Stimulated activated effector memory CD8-positive, alpha-beta T cell treated with anti-CD3 and anti-CD28 coated beads, Interleukin-12 subunit alpha, Interleukin-12 subunit beta, amount 100 ng/mL, for 72 hours (primary cell): Measurements from ENCODE around the gene P2RY14.

ENCODE experiments used
- ATAC-seq: fragments of 150-1000 bp; cut with Tn5 transposase; 2 replicates; pipeline ENCODE4 v1.10.0; 2021
- DNase-seq, 2 donors: peaks; one replicate each; pipeline ENCODE4 v3.0.0; 2021 to 2022; ENCODE audit warnings: low spot score in 2 of 2
- H3K27ac Mint-ChIP-seq: one replicate; pipeline ENCODE4 v1.8.0; 2022; ENCODE audit warnings: mild to moderate bottlenecking, mixed read lengths
- H3K36me3 Mint-ChIP-seq: one replicate; pipeline ENCODE4 v1.8.0; 2022; ENCODE audit warnings: mild to moderate bottlenecking, mixed read lengths
- H3K4me1 Mint-ChIP-seq: one replicate; pipeline ENCODE4 v1.8.0; 2022; ENCODE audit warnings: mixed read lengths
- H3K4me3 Mint-ChIP-seq: one replicate; pipeline ENCODE4 v1.8.0; 2022; ENCODE audit warnings: mild to moderate bottlenecking, mixed read lengths
- H3K9me3 Mint-ChIP-seq: one replicate; pipeline ENCODE4 v1.8.0; 2022; ENCODE audit warnings: mixed read lengths

Gene P2RY14

DNA sequence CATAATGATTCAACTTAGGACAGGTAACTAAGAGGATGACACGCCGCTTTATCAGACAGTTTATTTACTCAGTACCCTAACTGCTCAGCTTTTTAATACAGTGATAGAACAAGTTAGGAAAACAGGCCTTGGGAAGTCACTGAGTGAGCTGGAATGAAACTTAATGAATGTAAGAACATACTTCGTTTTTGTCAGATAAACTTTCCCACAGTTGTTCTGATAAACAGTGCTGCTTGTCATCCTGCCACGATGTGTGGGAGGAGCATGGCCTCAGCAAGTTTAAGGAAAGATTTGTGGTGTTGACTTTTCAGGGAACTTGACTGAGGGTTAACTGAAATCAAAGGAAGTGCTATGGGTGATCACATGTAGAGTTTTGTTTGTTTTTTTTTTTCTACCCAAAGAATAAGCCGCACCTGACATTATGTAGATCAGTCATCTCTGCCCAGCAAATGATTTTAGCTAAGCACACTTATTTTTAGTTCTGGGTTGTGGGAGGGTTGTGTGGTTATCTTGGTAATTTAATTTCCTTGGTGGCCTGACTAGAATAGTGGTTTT lies 5.6 kb upstream of the P2RY14 start:
- peaks cover 24% of the 10 kb centered on the region for H3K4me1 Mint-ChIP-seq
- H3K9me3 Mint-ChIP-seq = no peaks in the 10 kb centered on the region
- DNase-seq = no peak
- peak overlapping the region; percentile 46 for H3K27ac Mint-ChIP-seq
- peak; percentile 80 for ATAC-seq
- peak overlapping the region; percentile 22 for H3K4me3 Mint-ChIP-seq
- no peaks in the 10 kb centered on the region for H3K36me3 Mint-ChIP-seq

DNA sequence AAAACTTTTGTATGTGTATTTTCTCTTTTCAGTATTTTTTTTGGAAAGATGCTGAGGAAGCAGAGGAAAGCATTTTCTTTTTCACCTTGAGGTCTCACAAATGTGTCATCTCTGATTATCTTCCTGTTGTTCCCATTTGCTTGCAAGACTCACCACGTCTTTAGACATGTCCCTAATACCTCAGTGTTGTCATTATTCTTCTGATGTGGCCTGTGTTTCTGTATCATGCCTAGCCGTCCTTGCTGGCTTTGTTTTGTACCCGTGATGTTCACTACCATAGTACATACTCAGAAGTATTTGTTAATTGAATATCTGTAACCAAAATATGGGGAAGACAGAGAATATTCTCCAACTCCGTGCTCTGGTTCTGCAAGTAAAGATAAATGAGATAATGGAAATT lies 5.0 kb upstream of the P2RY14 start:
- Mint-ChIP-seq H3K27ac (peak overlapping the region; percentile 46), H3K4me3 (peak overlapping the region; percentile 22), H3K4me1 (peaks cover 30% of the 10 kb centered on the region), H3K9me3 (no peaks in the 10 kb centered on the region), H3K36me3 (no peaks in the 10 kb centered on the region)
- DNase-seq = no peak
- peak; percentile 57 for ATAC-seq

DNA sequence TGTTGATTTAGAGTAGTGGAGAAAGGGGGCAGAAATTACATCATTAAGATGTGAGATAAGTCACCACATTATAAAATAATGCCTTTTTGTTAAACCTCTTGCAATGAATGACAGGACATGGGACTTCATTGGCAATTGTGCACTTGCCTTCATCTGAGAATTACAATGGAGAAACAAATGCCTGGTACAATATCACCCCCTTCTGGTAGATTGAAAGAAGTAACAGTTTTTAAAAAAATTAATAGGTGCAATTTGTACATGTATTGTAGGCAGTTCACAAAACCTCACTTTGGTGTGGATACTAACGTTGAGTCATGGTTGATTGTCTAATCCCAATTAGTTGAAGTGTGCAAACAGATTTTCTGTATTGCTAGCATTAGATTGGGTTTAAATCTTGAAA lies 4.6 kb upstream of the P2RY14 start:
- Mint-ChIP-seq H3K27ac (peak overlapping the region; percentile 46), H3K4me1 (peaks cover 35% of the 10 kb centered on the region), H3K4me3 (no peak overlapping the region), H3K36me3 (no peaks in the 10 kb centered on the region), H3K9me3 (no peaks in the 10 kb centered on the region)
- peak; percentile 59 for ATAC-seq
- no peak for DNase-seq

DNA sequence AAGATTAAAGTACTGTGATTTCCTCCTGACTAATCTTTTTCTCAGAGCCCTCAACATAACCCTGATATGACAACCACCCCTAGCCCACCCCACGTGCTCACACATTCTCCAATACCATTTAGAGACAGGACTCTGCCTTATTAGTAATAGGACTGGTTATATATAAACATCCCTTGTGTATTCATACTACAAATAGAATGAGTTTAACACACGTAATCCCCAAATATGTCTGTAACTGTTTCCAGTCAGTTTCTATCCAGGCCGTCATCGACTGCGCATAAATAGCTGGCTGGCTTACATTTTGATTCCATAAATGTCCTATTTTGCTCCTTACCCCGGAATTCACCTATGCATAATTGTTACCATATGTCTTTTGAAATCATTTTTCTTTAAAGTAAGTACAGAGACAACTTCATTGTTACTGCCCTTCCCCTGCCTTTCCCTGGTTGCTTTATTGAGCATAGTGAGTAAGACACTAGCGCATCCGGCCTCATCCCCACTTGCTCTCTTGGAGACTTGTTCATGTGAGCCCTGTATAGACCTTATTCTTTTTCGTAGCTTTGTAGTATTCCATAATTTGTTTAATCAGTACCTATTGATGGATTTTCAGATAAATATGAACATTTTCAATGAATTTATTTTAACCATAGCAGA lies 3.5 kb upstream of the P2RY14 start:
- H3K9me3 Mint-ChIP-seq = no peaks in the 10 kb centered on the region
- H3K4me3 Mint-ChIP-seq = no peak overlapping the region
- H3K36me3 Mint-ChIP-seq = no peaks in the 10 kb centered on the region
- DNase-seq = no peak
- H3K27ac Mint-ChIP-seq = peak overlapping the region; percentile 24
- ATAC-seq = no peak
- H3K4me1 Mint-ChIP-seq = peaks cover 38% of the 10 kb centered on the region

DNA sequence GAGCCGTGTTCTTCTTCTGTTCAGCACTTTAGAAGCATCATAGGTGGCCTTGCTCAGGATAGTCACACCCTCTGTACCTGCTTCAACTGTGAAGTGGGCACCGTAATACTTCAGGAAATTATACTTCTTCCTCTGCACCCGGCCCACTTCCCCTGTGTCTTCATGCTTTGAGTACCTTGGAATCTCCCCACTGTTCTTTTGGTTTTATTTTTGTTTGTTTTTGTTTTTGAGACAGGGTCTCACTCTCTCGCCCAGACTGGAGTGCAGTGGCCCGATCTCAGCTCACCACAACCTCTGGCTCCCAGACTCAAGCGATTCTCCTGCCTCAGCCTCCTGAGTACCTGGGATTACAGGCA lies 1.7 kb downstream of the P2RY14 start:
- no peaks in the 10 kb centered on the region for H3K36me3 Mint-ChIP-seq
- ATAC-seq (peak; percentile 78), DNase-seq (no peak)
- peaks cover 43% of the 10 kb centered on the region for H3K4me1 Mint-ChIP-seq
- H3K4me3 Mint-ChIP-seq = peak overlapping the region; percentile 59
- peak overlapping the region; percentile 85 for H3K27ac Mint-ChIP-seq
- no peaks in the 10 kb centered on the region for H3K9me3 Mint-ChIP-seq

DNA sequence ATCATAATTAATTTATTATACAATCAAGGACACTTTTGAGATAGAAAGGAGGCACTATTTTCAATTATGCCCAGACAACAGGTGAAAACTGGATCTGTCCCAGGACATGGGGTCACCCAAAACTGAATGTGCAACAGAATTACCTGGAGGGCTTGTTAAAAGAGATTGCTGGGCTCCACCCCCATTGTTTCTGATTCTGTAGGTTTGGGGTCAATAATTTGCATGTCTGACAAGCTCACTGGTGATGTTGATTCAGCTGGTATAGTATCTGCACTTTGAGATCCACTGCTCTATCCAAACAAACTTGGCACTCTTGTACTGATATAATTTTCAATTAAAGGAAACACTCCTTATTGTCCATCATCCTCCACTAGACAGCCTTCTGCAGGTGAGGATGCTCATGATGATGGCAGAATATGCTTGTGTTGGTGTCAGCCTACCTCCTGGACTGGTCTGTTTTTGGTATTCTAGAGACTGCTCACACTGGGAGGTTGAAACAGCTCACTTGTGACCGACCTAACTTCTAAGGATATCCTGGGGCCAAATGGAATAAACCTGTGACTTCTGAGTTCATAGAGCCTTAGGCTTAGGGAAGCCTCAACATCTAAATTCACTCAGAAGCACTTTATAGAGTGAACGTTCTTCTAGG lies 2.2 kb downstream of the P2RY14 start:
- Mint-ChIP-seq H3K9me3 (no peaks in the 10 kb centered on the region), H3K4me1 (peaks cover 43% of the 10 kb centered on the region), H3K27ac (peak overlapping the region; percentile 85), H3K4me3 (peak overlapping the region; percentile 59), H3K36me3 (no peaks in the 10 kb centered on the region)
- ATAC-seq = peak; percentile 27
- DNase-seq = no peak

DNA sequence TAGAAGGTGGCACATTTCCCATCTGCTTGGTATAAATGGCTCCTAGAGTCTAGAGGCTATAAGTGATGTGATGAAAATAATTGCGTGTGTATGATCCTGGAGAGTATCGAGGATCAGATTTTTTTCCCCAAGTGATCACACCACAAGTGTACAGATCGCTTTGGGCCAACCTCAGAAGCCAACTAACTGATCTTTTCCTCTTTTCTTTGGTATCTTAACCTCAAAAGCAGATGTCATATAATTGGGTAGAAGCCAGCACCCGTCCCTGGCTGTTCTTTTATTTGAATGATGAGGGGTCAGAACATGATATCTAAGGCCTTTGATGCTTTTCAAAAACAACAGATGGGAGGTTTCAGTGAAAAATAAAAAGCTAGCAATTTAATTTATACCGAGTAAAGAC lies 3.3 kb downstream of the P2RY14 start:
- Mint-ChIP-seq H3K9me3 (no peaks in the 10 kb centered on the region), H3K4me3 (no peak overlapping the region), H3K4me1 (peaks cover 43% of the 10 kb centered on the region), H3K27ac (peak overlapping the region; percentile 75), H3K36me3 (no peaks in the 10 kb centered on the region)
- ATAC-seq (no peak), DNase-seq (no peak)

DNA sequence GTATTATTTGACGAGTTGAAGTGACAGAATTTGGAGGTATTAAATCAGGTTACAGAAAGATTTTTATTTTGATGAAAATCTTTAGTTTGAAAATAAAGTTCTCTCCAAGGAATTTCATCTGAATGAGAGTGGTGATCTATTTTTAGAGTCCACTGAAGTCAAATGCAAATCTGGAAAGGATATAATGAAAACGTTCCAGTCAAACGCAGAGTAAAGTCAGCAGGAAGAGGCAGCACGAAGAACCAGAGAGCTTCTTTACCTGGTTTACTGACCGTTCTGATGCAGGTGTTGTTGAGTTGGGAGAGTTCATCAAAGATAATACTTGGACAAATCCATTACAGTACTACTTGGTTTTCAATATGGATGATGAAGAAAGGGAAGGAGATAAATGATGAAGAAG lies 8.7 kb downstream of the P2RY14 start:
- no peak for ATAC-seq
- H3K9me3 Mint-ChIP-seq = no peaks in the 10 kb centered on the region
- H3K36me3 Mint-ChIP-seq = no peaks in the 10 kb centered on the region
- H3K4me3 Mint-ChIP-seq = no peak overlapping the region
- peaks cover 18% of the 10 kb centered on the region for H3K4me1 Mint-ChIP-seq
- DNase-seq = no peak
- H3K27ac Mint-ChIP-seq = no peak overlapping the region

DNA sequence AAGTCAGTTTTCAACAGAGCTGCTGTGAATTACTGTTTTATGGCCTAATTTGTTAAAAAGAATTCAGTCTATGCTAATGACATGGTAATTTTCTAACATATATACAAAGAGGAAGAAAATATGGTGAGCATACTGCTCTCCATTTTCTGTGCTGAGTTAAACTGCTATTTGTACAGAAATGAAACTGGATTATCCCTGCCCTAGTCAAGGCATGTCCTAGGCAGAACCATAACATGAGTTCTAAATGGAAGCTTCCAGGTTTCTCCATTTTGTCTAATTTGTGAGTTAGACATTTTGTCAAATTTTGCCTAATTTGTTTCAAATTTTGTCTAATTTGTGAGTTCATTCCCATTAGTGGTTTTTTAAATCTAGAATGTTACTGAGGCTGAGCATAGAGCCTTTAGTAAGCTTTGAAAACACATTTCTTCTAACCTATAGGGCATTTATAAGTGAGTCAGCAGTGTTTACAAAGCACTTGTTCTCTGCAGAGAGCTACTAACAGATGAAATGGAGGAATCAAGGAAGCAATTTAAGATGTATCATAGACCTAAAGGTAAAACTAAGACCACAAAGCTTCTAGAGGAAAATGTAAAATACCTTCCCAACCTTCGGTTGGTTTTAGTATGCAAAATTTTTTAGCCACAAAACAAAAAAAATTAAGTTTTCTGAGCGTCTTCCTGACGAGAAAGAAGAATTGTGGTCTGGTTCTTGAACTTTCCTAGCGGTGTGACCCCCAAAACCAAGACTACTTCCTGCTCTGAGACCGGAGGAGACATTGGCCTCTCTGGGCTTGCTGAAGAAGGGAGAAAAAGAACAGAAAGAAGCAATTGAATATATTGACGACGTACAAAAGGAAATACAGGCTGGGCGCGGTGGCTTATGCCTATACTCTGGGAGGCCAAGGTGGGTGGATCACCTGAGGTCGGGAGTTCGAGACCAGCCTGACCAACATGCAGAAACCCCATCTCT lies 9.8 kb downstream of the P2RY14 start:
- Mint-ChIP-seq H3K4me3 (peak overlapping the region; percentile 54), H3K4me1 (peaks cover 18% of the 10 kb centered on the region), H3K27ac (peak overlapping the region; percentile 89), H3K36me3 (no peaks in the 10 kb centered on the region), H3K9me3 (no peaks in the 10 kb centered on the region)
- DNase-seq (peak in 1 of 2 donors; percentile 66), ATAC-seq (peak; percentile 90)

DNA sequence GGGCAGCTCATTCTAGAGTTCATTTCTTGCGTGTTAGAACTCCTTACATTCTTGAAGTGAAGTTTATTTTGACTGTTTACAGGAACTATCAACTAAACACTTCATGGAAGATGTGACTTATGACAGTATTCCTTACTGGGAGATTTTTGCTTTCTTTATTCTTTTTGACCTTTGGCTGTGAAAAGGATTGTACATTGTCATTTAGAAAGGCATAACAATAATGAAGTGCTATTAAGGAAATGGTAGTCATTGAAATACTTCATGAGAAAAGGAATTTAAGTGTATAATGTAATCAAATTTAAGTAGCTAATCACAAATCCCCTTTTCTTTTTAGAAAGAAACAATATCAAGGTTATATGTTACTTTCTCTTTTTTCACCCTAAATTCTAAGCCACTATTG lies 11.3 kb downstream of the P2RY14 start:
- no peak for ATAC-seq
- no peak for DNase-seq
- Mint-ChIP-seq H3K36me3 (no peaks in the 10 kb centered on the region), H3K27ac (no peak overlapping the region), H3K4me3 (no peak overlapping the region), H3K9me3 (no peaks in the 10 kb centered on the region), H3K4me1 (peaks cover 18% of the 10 kb centered on the region)

DNA sequence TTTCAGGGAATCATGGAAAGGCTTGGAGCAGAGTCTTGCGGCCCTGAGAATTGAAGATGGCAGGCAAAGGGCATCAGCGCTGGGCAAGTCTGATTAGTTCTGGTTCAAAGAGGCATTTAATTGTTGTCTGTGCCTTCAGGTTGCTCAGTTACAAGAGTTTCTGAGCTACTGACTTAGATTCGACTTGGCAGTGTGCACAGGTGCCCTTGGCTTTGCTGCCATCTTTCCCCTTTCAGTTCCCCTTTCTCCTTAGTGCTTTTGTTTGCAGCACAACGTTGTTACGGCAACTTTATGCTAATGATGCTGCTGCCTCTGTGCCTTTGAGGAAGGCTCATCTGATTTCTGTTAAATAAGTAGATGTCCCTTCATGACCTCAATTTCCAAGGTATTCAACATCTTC lies 12.5 kb downstream of the P2RY14 start:
- H3K27ac Mint-ChIP-seq = no peak overlapping the region
- no peak overlapping the region for H3K4me3 Mint-ChIP-seq
- ATAC-seq = no peak
- no peaks in the 10 kb centered on the region for H3K9me3 Mint-ChIP-seq
- peaks cover 18% of the 10 kb centered on the region for H3K4me1 Mint-ChIP-seq
- H3K36me3 Mint-ChIP-seq = no peaks in the 10 kb centered on the region
- no peak for DNase-seq

DNA sequence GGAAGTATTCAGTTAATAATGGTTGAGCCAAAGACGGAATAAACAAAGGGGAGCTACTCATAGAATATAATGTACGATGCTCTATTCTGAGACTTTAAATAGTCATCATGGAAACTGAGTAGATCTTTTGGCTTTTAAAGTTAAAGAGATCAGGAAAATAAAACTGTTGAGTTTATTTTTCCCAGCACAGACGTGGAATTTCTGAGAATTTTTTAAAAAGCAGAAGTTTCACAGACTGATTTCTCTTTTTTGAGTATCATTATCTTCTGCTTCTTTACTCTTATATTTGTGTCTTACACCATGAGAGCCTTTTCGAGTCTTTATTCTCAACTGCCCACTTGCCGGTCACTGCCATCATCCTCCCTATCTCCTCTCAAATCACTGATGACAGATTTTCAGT lies 13.2 kb downstream of the P2RY14 start:
- DNase-seq (no peak), ATAC-seq (no peak)
- H3K4me3 Mint-ChIP-seq = no peak overlapping the region
- no peaks in the 10 kb centered on the region for H3K36me3 Mint-ChIP-seq
- H3K27ac Mint-ChIP-seq = no peak overlapping the region
- H3K9me3 Mint-ChIP-seq = no peaks in the 10 kb centered on the region
- H3K4me1 Mint-ChIP-seq = peaks cover 18% of the 10 kb centered on the region

DNA sequence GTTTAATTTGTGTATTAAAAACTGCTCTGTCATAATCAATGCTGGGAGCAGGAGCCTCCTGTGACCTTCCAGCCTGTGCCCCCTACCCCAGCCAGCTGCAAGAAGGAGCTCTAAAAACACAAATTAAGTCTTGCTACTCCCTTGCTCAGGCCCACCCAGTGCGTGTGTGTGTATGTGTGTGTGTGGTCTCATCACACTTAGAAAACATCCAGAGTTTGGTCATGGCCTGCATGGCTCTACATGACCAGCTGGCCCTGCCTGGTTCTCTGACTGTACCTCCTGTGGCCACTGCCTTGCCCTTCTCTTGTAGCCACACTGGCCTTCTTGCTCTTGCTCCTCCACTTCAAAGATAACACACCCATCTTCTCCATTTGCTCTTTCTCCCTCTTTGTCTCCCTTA lies 13.7 kb downstream of the P2RY14 start:
- no peak overlapping the region for H3K4me3 Mint-ChIP-seq
- peaks cover 13% of the 10 kb centered on the region for H3K4me1 Mint-ChIP-seq
- no peak overlapping the region for H3K27ac Mint-ChIP-seq
- H3K9me3 Mint-ChIP-seq = no peaks in the 10 kb centered on the region
- H3K36me3 Mint-ChIP-seq = no peaks in the 10 kb centered on the region
- no peak for ATAC-seq
- no peak for DNase-seq

DNA sequence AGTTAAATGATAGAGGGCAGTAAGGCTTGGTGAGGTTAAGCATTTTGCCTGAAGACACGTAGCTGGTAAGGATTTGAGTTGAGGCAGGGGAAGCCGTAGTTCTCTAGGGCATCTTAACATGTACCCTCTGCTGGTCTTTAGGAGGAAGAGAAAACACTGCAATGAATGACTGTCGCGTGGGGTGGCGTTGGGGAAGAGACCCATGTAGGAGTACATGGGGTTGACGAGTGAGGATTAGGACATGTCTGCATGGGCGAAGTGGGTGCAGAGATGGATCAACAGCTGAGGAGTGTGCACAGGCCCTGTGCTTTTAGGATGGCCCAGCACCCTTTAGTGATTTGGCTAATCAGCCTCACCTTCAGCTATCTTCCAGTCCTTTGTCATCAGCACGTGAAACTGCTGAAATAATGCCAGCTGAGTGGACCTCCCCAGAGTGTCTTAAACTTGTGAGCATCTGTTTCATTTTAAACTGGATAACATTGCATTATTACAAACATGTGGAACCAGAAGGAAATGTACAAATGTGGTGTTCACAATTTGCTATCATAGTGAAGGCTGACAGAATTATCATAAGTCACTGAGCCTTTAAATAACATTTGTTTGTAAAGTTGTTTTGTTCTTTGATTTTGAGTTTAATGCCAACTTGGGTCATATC lies 15.3 kb downstream of the P2RY14 start:
- Mint-ChIP-seq H3K4me3 (no peak overlapping the region), H3K27ac (no peak overlapping the region), H3K9me3 (no peaks in the 10 kb centered on the region), H3K4me1 (no peaks in the 10 kb centered on the region), H3K36me3 (no peaks in the 10 kb centered on the region)
- ATAC-seq (no peak), DNase-seq (no peak)

DNA sequence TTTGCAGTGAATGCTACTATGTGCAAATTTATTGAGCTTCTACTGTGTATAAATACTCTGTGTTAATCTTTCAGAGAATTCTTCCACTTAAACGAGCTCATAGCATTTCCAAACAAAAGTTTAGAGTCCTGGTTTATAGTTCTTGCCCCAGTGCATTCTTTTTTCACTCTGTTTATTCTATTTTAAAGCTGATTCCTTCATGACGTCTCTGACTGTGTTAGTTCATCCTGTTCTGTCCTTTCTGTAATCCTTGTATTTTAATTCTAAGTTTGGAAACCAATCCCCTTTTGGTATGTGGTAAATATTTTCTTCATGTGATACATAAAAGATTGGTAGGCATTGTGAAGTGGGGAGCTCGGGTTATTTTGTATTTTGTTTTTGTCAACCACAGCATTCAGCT lies 18.7 kb downstream of the P2RY14 start:
- ATAC-seq = no peak
- Mint-ChIP-seq H3K27ac (no peak overlapping the region), H3K36me3 (no peaks in the 10 kb centered on the region), H3K4me3 (no peak overlapping the region), H3K4me1 (no peaks in the 10 kb centered on the region), H3K9me3 (no peaks in the 10 kb centered on the region)
- DNase-seq = no peak
